OCI-LY7 (cell line): ENCODE measurements around the gene ZC3H4. TPM values are rescaled to one million over a fixed set of nuclear protein-coding genes. Genes with fewer than 3 reads are reported as not detected.

Experiments used
- BruUV-seq: library from RNA; stranded (reverse); fragments of 400-500 nt; replicated peaks from 2 replicates; lab custom pipeline; 2021; lab: Mats Ljungman, UMichigan
- CTCF ChIA-PET: fragments of 300-600 bp; sonication (Branson Sonifier 250); formaldehyde crosslinking; loops from one replicate; lab custom pipeline; 2022; ENCODE audit warnings: antibody characterized with exemption; ENCODE audit not compliant: unreplicated experiment; lab: Charles Lee
- POLR2A ChIA-PET: fragments of 300-600 bp; sonication (Branson Sonifier 250); formaldehyde crosslinking; loops from one replicate; lab custom pipeline; 2022; ENCODE audit warnings: antibody characterized with exemption; lab: Charles Lee
- DNase-seq: peaks from one replicate; pipeline ENCODE4 v3.0.0-alpha.2; 2015; ENCODE audit warnings: low spot score
- H2AFZ ChIP-seq: fragments of 200-600 bp; sonication (generic), shearing (Covaris generic); 2 replicates; pipeline ENCODE4 v1.6.1; 2014; ENCODE audit warnings: mild to moderate bottlenecking, antibody characterized with exemption, low read length, moderate library complexity
- H3K27ac ChIP-seq: fragments of 200-600 bp; sonication (generic); 2 replicates; pipeline ENCODE4 v1.5.1; 2014; ENCODE audit warnings: mixed run types, low read depth, mild to moderate bottlenecking, moderate library complexity, low read length, inconsistent platforms; ENCODE audit not compliant: poor library complexity, severe bottlenecking
- H3K36me3 ChIP-seq: fragments of 200-600 bp; sonication (generic); 2 replicates; pipeline ENCODE4 v1.6.1; 2014; ENCODE audit warnings: mild to moderate bottlenecking, antibody characterized with exemption, low read length, moderate library complexity, mixed read lengths; ENCODE audit not compliant: insufficient read depth
- H3K4me1 ChIP-seq: fragments of 200-600 bp; sonication (generic); 2 replicates; pipeline ENCODE4 v1.5.1; 2014; ENCODE audit warnings: mild to moderate bottlenecking, low read length; ENCODE audit not compliant: insufficient read depth, poor library complexity, severe bottlenecking
- H3K4me2 ChIP-seq: fragments of 200-600 bp; sonication (generic); 2 replicates; pipeline ENCODE4 v1.6.1; 2014; ENCODE audit warnings: mild to moderate bottlenecking, low read length
- H3K4me3 ChIP-seq: fragments of 200-600 bp; sonication (generic); 2 replicates; pipeline ENCODE4 v1.5.1; 2014; ENCODE audit warnings: mild to moderate bottlenecking, low read depth, low read length; ENCODE audit not compliant: poor library complexity, severe bottlenecking
- H3K79me2 ChIP-seq: fragments of 200-600 bp; sonication (generic); 2 replicates; pipeline ENCODE4 v1.6.1; 2016; ENCODE audit warnings: low read depth, mild to moderate bottlenecking, low read length, moderate library complexity, mixed read lengths; ENCODE audit not compliant: insufficient read depth
- H3K9me2 ChIP-seq: fragments of 200-600 bp; sonication (generic); 2 replicates; pipeline ENCODE4 v1.6.1; 2016; ENCODE audit warnings: mild to moderate bottlenecking, low read length, mixed read lengths; ENCODE audit not compliant: insufficient read depth
- H3K9me3 ChIP-seq: fragments of 200-600 bp; sonication (generic); 2 replicates; pipeline ENCODE4 v1.6.1; 2014; ENCODE audit warnings: mild to moderate bottlenecking, mixed run types, low read length, mixed read lengths
- H4K20me1 ChIP-seq: fragments of 200-600 bp; sonication (generic); 2 replicates; pipeline ENCODE4 v1.6.1; 2014; ENCODE audit warnings: mild to moderate bottlenecking, antibody characterized with exemption, low read length, moderate library complexity, mixed read lengths; ENCODE audit not compliant: insufficient read depth
- CTCF ChIP-seq: fragments of 200-600 bp; sonication (generic); conservative IDR thresholded peaks from 2 replicates; pipeline ENCODE4 v1.5.1; 2014; ENCODE audit warnings: mild to moderate bottlenecking, antibody characterized with exemption, low read length, moderate library complexity, mixed read lengths
- EZH2phosphoT487 ChIP-seq: fragments of 200-600 bp; sonication (generic); IDR thresholded peaks from 2 replicates; pipeline ENCODE4 v1.6.1; 2018; ENCODE audit warnings: low read depth, borderline replicate concordance, mild to moderate bottlenecking, mixed run types, antibody characterized with exemption, low read length, moderate library complexity, mixed read lengths
- intact Hi-C: fragments of 100-400 bp; cut with micrococcal nuclease; formaldehyde crosslinking; loops from one replicate; pipeline ENCODE4 v1.10.0; 2022; ENCODE audit not compliant: unreplicated experiment
- total RNA-seq, 2 experiments: library from RNA; depleted of rRNA in 1 of 2; stranded (reverse); fragments of >200 nt in 1 of 2; shearing (Covaris generic) in 1 of 2; gene quantifications; 2 replicates each; pipeline ENCODE4 v1.2.3, GENCODE V29; 2014 to 2022

The ZC3H4 gene
- total RNA-seq, 2 experiments from 2014 or later: 23.0 to 76.8 TPM

GRCh38 chr19:47113850-47114651, 475 bp upstream of the ZC3H4 start:
- H3K79me2 ChIP-seq: peaks cover 30% of the 10 kb centered on the region; the same call in 1 of the 2 replicates
- ChIA-PET CTCF (interaction anchor here (0.6 to 1.2 kb wide), 3 partner anchors 17 to 1380 kb away, joined by 3 read pairs; no protein-coding TSS in a partner anchor), POLR2A (interaction anchor here (0.8 to 1.6 kb wide), 7 partner anchors 9 to 329 kb away, joined by 3 to 12 read pairs (median 4); partner anchors contain the start of genes CCDC9 and SAE1)
- DNase-seq: no peak
- BruUV-seq: no TSS peak
- H3K4me1 ChIP-seq: peaks cover 23% of the 10 kb centered on the region
- H3K4me3 ChIP-seq: peak overlapping the region; percentile 94
- H3K4me2 ChIP-seq: peak overlapping the region; percentile 77
- H4K20me1 ChIP-seq: no peaks in the 10 kb centered on the region
- H2AFZ ChIP-seq: peak overlapping the region; percentile 27; the same call in 1 of the 2 replicates
- no peaks in the 10 kb centered on the region for H3K9me2 ChIP-seq
- peaks cover 29% of the 10 kb centered on the region for H3K36me3 ChIP-seq
- no peaks in the 10 kb centered on the region for H3K9me3 ChIP-seq
- no peak for TF ChIP-seq CTCF
- TF ChIP-seq EZH2phosphoT487: no peak
- peak overlapping the region; percentile 93 for H3K27ac ChIP-seq
- intact Hi-C loops: loop anchor here (5.0 to 10.0 kb wide), 2 partner anchors 37 to 259 kb away; partner anchors contain the start of gene AP2S1

GRCh38 chr19:47112166-47112996, 1.2 kb downstream of the ZC3H4 start:
- peaks cover 47% of the 10 kb centered on the region for H3K79me2 ChIP-seq
- H3K4me1 ChIP-seq: peaks cover 40% of the 10 kb centered on the region
- no peak overlapping the region for H2AFZ ChIP-seq
- peak overlapping the region; percentile 93 for H3K27ac ChIP-seq
- ChIA-PET POLR2A (interaction anchor here (1.2 to 1.6 kb wide), 3 partner anchors 19 to 132 kb away, joined by 3 to 12 read pairs (median 3); partner anchors contain the start of gene SAE1), CTCF (no interaction called here)
- no TSS peak for BruUV-seq
- peak overlapping the region; percentile 100 for H3K4me2 ChIP-seq
- no peaks in the 10 kb centered on the region for H3K9me3 ChIP-seq
- TF ChIP-seq EZH2phosphoT487: no peak
- TF ChIP-seq CTCF: no peak
- H3K4me3 ChIP-seq: peak overlapping the region; percentile 94
- intact Hi-C loops: loop anchor here (5.0 to 10.0 kb wide), 2 partner anchors 35 to 258 kb away; partner anchors contain the start of gene AP2S1
- peak; percentile 90 for DNase-seq
- H3K36me3 ChIP-seq: peaks cover 45% of the 10 kb centered on the region
- no peaks in the 10 kb centered on the region for H3K9me2 ChIP-seq
- H4K20me1 ChIP-seq: no peaks in the 10 kb centered on the region
